ENCODE measurements around the gene ARHGEF10L.

- no peak for TF ChIP-seq POLR2A (IDR thresholded peaks at IDR 0.05; ENCODE audit: low read depth, low read length)
- no peak for TF ChIP-seq POU2F2 (IDR thresholded peaks at IDR 0.05; ENCODE audit: low read depth, low read length)
- TF ChIP-seq POLR2AphosphoS5 (IDR thresholded peaks at IDR 0.05; ENCODE audit: low read depth, low read length), result no peak
- no peak for TF ChIP-seq TAF1 (IDR thresholded peaks at IDR 0.05; ENCODE audit: low read depth, low read length)
- TF ChIP-seq PAX5 (IDR thresholded peaks at IDR 0.05; ENCODE audit: insufficient read depth, low read length, severe bottlenecking), result no peak
These were observed 62.3 kb downstream of the ARHGEF10L start for GRCh38 chr1:17601643-17602382.
